Liver (tissue), 9 donors: ENCODE results near the gene IFIT5. TPM values are rescaled to one million over a fixed set of nuclear protein-coding genes. Genes with fewer than 3 reads are reported as not detected.

Experiments used
- DNase-seq: peaks from one replicate; pipeline ENCODE4 v3.0.0-alpha.2; 2017; ENCODE audit warnings: low spot score
- H3K27ac ChIP-seq, 2 donors: one replicate each; pipeline ENCODE4 v1.7.0; 2013; ENCODE audit warnings: inconsistent platforms in 2 of 2, low read length in 2 of 2, control low read depth in 1 of 2, low read depth in 1 of 2, mild to moderate bottlenecking in 1 of 2
- H3K27me3 ChIP-seq, 4 donors: one replicate each; pipeline versions ENCODE4 v1.6.1 to v1.7.0; 2013; ENCODE audit warnings: low read length in 3 of 4, inconsistent platforms in 1 of 4, mild to moderate bottlenecking in 1 of 4, moderate library complexity in 1 of 4; ENCODE audit not compliant: control insufficient read depth in 4 of 4, insufficient read depth in 4 of 4
- H3K36me3 ChIP-seq, 4 donors: one replicate each; pipeline versions ENCODE4 v1.6.1 to v1.7.0; 2013; ENCODE audit warnings: low read length in 3 of 4, mild to moderate bottlenecking in 3 of 4, low read depth in 1 of 4, moderate library complexity in 1 of 4; ENCODE audit not compliant: control insufficient read depth in 4 of 4, insufficient read depth in 3 of 4
- H3K4me1 ChIP-seq, 4 donors: one replicate each; pipeline versions ENCODE4 v1.6.1 to v1.7.0; 2013; ENCODE audit warnings: low read length in 3 of 4, mild to moderate bottlenecking in 3 of 4, moderate library complexity in 1 of 4; ENCODE audit not compliant: control insufficient read depth in 4 of 4, insufficient read depth in 4 of 4
- H3K4me3 ChIP-seq, 3 donors: one replicate each; pipeline versions ENCODE4 v1.6.1 to v1.7.0; 2013; ENCODE audit warnings: low read length in 3 of 3, control low read depth in 1 of 3, low read depth in 1 of 3, mild to moderate bottlenecking in 1 of 3
- H3K9ac ChIP-seq, 2 donors: one replicate each; pipeline ENCODE4 v1.7.0; 2013; ENCODE audit warnings: low read length in 2 of 2, mild to moderate bottlenecking in 2 of 2, moderate library complexity in 2 of 2, control low read depth in 1 of 2, low read depth in 1 of 2
- H3K9me3 ChIP-seq, 4 donors: one replicate each; pipeline versions ENCODE4 v1.6.1 to v1.7.0; 2013; ENCODE audit warnings: low read length in 3 of 4; ENCODE audit not compliant: control insufficient read depth in 4 of 4
- ATF3 ChIP-seq: IDR thresholded peaks from 2 replicates; pipeline ENCODE4 v1.6.1; 2016; ENCODE audit warnings: antibody characterized with exemption
- CTCF ChIP-seq: fragments of 150-350 bp; IDR thresholded peaks from 2 replicates; pipeline ENCODE4 v1.5.1; 2017; ENCODE audit warnings: improper control_type of control experiment, low read depth, low read length; ENCODE audit not compliant: missing input control
- EGR1 ChIP-seq, 2 donors: IDR thresholded peaks; 2 replicates each; pipeline ENCODE4 v1.6.1; 2016 to 2018; ENCODE audit warnings: antibody characterized with exemption in 2 of 2, low read depth in 2 of 2
- FOXA1 ChIP-seq: IDR thresholded peaks from 2 replicates; pipeline ENCODE4 v1.6.1; 2016; ENCODE audit warnings: antibody characterized with exemption
- FOXA2 ChIP-seq: IDR thresholded peaks from 2 replicates; pipeline ENCODE4 v1.6.1; 2016; ENCODE audit warnings: antibody characterized with exemption
- GABPA ChIP-seq, 2 donors: IDR thresholded peaks in 1 of 2; conservative IDR thresholded peaks in 1 of 2; 2 replicates each; pipeline ENCODE4 v1.6.1; 2016; ENCODE audit warnings: antibody characterized with exemption in 2 of 2, mild to moderate bottlenecking in 1 of 2, moderate library complexity in 1 of 2
- HNF4A ChIP-seq, 2 donors: conservative IDR thresholded peaks; 2 replicates each; pipeline ENCODE4 v1.6.1; 2016; ENCODE audit warnings: antibody characterized with exemption in 2 of 2, mild to moderate bottlenecking in 2 of 2
- HNF4G ChIP-seq: IDR thresholded peaks from 2 replicates; pipeline ENCODE4 v1.6.1; 2016; ENCODE audit warnings: antibody characterized with exemption
- JUND ChIP-seq, 2 donors: IDR thresholded peaks; 2 replicates each; pipeline ENCODE4 v1.6.1; 2016; ENCODE audit warnings: antibody characterized with exemption in 2 of 2
- MAX ChIP-seq: IDR thresholded peaks from 2 replicates; pipeline ENCODE4 v1.6.1; 2016; ENCODE audit warnings: antibody characterized with exemption
- NR2F2 ChIP-seq: IDR thresholded peaks from 2 replicates; pipeline ENCODE4 v1.6.1; 2016; ENCODE audit warnings: antibody characterized with exemption
- RAD21 ChIP-seq, 2 donors: IDR thresholded peaks; 2 replicates each; pipeline ENCODE4 v1.6.1; 2016; ENCODE audit warnings: antibody characterized with exemption in 2 of 2, mild to moderate bottlenecking in 2 of 2
- REST ChIP-seq: IDR thresholded peaks from 2 replicates; pipeline ENCODE4 v1.6.1; 2016; ENCODE audit warnings: antibody characterized with exemption, mild to moderate bottlenecking
- RXRA ChIP-seq, 2 donors: IDR thresholded peaks; 2 replicates each; pipeline ENCODE4 v1.6.1; 2017 to 2018; ENCODE audit warnings: antibody characterized with exemption in 2 of 2, mild to moderate bottlenecking in 1 of 2
- TAF1 ChIP-seq: conservative IDR thresholded peaks from 2 replicates; pipeline ENCODE4 v1.6.1; 2016; ENCODE audit warnings: antibody characterized with exemption, mild to moderate bottlenecking
- YY1 ChIP-seq: IDR thresholded peaks from 2 replicates; pipeline ENCODE4 v1.6.1; 2016; ENCODE audit warnings: antibody characterized with exemption, mild to moderate bottlenecking
- ZBTB33 ChIP-seq: IDR thresholded peaks from 2 replicates; pipeline ENCODE4 v1.6.1; 2016; ENCODE audit warnings: antibody characterized with exemption
- WGBS: extraction: QIAGEN DNeasy Blood & Tissue Kit; methylation state at CpG from one replicate; pipeline ENCODE4 v1.1.7; 2013; 5-methylcytosine and 5-hydroxymethylcytosine counted together
- polyA plus RNA-seq, 2 donors: library from polyadenylated mRNA; stranded (reverse) in 1 of 2; unstranded in 1 of 2; fragments of 200-250 nt in 1 of 2; fragments of >200 nt in 1 of 2; fragmentation: Nextera tagmentation in 1 of 2; extraction: Ambion mirVana in 1 of 2; gene quantifications; one replicate each; pipeline versions ENCODE4 v1.2.1 to v1.2.3, GENCODE V29; 2013 to 2015
- total RNA-seq, 2 donors: library from RNA; depleted of rRNA; stranded (reverse); fragments of >200 nt; gene quantifications; one replicate each; pipeline ENCODE4 v1.2.3, GENCODE V29; 2014
- donor health status: healthy.
- donor health status: healthy.
- donor health status: healthy.
- donor health status: healthy.
- donor health status: healthy.

The IFIT5 gene
- total and polyA plus RNA-seq, 4 donors = 5.0 to 10.7 (median 6.7) TPM

GRCh38 chr10:89388806-89389205, 25.6 kb upstream of the IFIT5 start:
- WGBS = 84% methylated on average over 2 of the region's 2 CpGs
- DNase-seq = no peak
- TF ChIP-seq REST (no peak), NR2F2 (no peak), MAX (no peak), CTCF (no peak), FOXA1 (no peak), ATF3 (no peak), ZBTB33 (no peak), HNF4A (conservative IDR thresholded peaks at IDR 0.05) (no peak), TAF1 (no peak), RXRA (IDR thresholded peaks at IDR 0.05) (no peak), RAD21 (IDR thresholded peaks at IDR 0.05) (no peak), FOXA2 (no peak), EGR1 (IDR thresholded peaks at IDR 0.05; ENCODE audit: low read depth in 2 of 2) (no peak), JUND (IDR thresholded peaks at IDR 0.05) (no peak), GABPA (IDR thresholded peaks at IDR 0.05 in 1 of 2, conservative IDR thresholded peaks at IDR 0.05 in 1 of 2) (no peak), HNF4G (no peak), YY1 (no peak)
- H3K9ac ChIP-seq = no peak overlapping the region
- no peaks in the 10 kb centered on the region for H3K36me3 ChIP-seq
- no peaks in the 10 kb centered on the region for H3K9me3 ChIP-seq
- no peak overlapping the region for H3K27ac ChIP-seq
- no peaks in the 10 kb centered on the region for H3K27me3 ChIP-seq
- H3K4me3 ChIP-seq = no peak overlapping the region
- peaks cover 2 to 24% (median 10%) of the 10 kb centered on the region in 4 donors for H3K4me1 ChIP-seq

- no peaks in the 10 kb centered on the region for H3K9me3 ChIP-seq
- no peaks in the 10 kb centered on the region for H3K27me3 ChIP-seq
- H3K36me3 ChIP-seq = no peaks in the 10 kb centered on the region
- H3K4me1 ChIP-seq = peaks cover 3 to 28% (median 14%) of the 10 kb centered on the region in 4 donors
- no peak for TF ChIP-seq TAF1
- TF ChIP-seq CTCF = peak; percentile 38
- no peak for TF ChIP-seq EGR1 (IDR thresholded peaks at IDR 0.05; ENCODE audit: low read depth in 2 of 2)
- peak; percentile 87 to 89 for TF ChIP-seq RAD21 (IDR thresholded peaks at IDR 0.05)
- H3K4me3 ChIP-seq = no peak overlapping the region
- no peak overlapping the region for H3K9ac ChIP-seq
- DNase-seq = no peak
- WGBS = 83% methylated on average over 1 of the region's 1 CpG
- H3K27ac ChIP-seq = no peak overlapping the region
Observed at GRCh38 chr10:89389254-89389653, 25.1 kb upstream of the IFIT5 start.
